OCI-LY7 (cell line): ENCODE data around the gene C2orf81.

Experiments
- CTCF ChIP-seq: fragments of 200-600 bp; sonication (generic); conservative IDR thresholded peaks from 2 replicates; pipeline ENCODE4 v1.5.1; 2014; ENCODE audit warnings: mild to moderate bottlenecking, antibody characterized with exemption, low read length, moderate library complexity, mixed read lengths
- EZH2phosphoT487 ChIP-seq: fragments of 200-600 bp; sonication (generic); IDR thresholded peaks from 2 replicates; pipeline ENCODE4 v1.6.1; 2018; ENCODE audit warnings: low read depth, borderline replicate concordance, mild to moderate bottlenecking, mixed run types, antibody characterized with exemption, low read length, moderate library complexity, mixed read lengths

- TF ChIP-seq CTCF (no peak), EZH2phosphoT487 (no peak)
Observed at GRCh38 chr2:74367789-74368188, 53.6 kb downstream of the C2orf81 start.
